Smooth muscle cell (in vitro differentiated cells): ENCODE data around the gene FMNL3. TPM values are rescaled to one million over a fixed set of nuclear protein-coding genes. Genes with fewer than 3 reads are reported as not detected.

Source experiments
- DNase-seq: peaks from one replicate; lab custom pipeline; 2025; ENCODE audit not compliant: unreplicated experiment; lab: John Stamatoyannopoulos, UW
- H2AFZ ChIP-seq: fragments of 200-600 bp; sonication (generic); 2 replicates; pipeline ENCODE4 v1.6.0; 2016; ENCODE audit warnings: antibody characterized with exemption, low read depth, mild to moderate bottlenecking
- H3F3A ChIP-seq: fragments of 200-600 bp; sonication (generic); 2 replicates; pipeline ENCODE4 v1.6.0; 2017; ENCODE audit warnings: antibody characterized with exemption, low read depth
- H3K27ac ChIP-seq: fragments of 200-600 bp; sonication (generic); 2 replicates; pipeline ENCODE4 v1.5.1; 2016; ENCODE audit warnings: low read depth, mild to moderate bottlenecking
- H3K27me3 ChIP-seq: fragments of 200-600 bp; sonication (generic); 2 replicates; pipeline ENCODE4 v1.6.1; 2016; ENCODE audit warnings: low read depth, mild to moderate bottlenecking
- H3K36me3 ChIP-seq: fragments of 200-600 bp; sonication (generic); 2 replicates; pipeline ENCODE4 v1.5.1; 2016; ENCODE audit warnings: low read depth
- H3K4me1 ChIP-seq: fragments of 200-600 bp; sonication (generic); 2 replicates; pipeline ENCODE4 v1.5.1; 2016; ENCODE audit warnings: low read depth
- H3K4me2 ChIP-seq: fragments of 200-600 bp; sonication (generic); 2 replicates; pipeline ENCODE4 v1.6.0; 2016; ENCODE audit warnings: mild to moderate bottlenecking
- H3K4me3 ChIP-seq: fragments of 200-600 bp; sonication (generic); 2 replicates; pipeline ENCODE4 v1.5.1; 2016; ENCODE audit warnings: mild to moderate bottlenecking
- H3K79me2 ChIP-seq: fragments of 200-600 bp; sonication (generic); 2 replicates; pipeline ENCODE4 v1.6.0; 2016; ENCODE audit warnings: low read depth, mild to moderate bottlenecking
- H3K9ac ChIP-seq: fragments of 200-600 bp; sonication (generic); 2 replicates; pipeline ENCODE4 v1.6.0; 2016; ENCODE audit warnings: low read depth
- H3K9me3 ChIP-seq: fragments of 200-600 bp; sonication (generic); replicated peaks from 2 replicates; pipeline ENCODE4 v1.5.1; 2016; ENCODE audit warnings: low read depth
- H4K20me1 ChIP-seq: fragments of 200-600 bp; sonication (generic); 2 replicates; pipeline ENCODE4 v1.6.0; 2016; ENCODE audit warnings: low read depth
- CTCF ChIP-seq: fragments of 200-600 bp; sonication (generic); IDR thresholded peaks from 2 replicates; pipeline ENCODE4 v1.5.1; 2017; ENCODE audit warnings: borderline replicate concordance, mild to moderate bottlenecking, antibody characterized with exemption; ENCODE audit not compliant: insufficient read depth, poor library complexity, severe bottlenecking
- WGBS: methylation state at CpG from one replicate; pipeline ENCODE4 v1.1.7; 2016; ENCODE audit warnings: low lambda C conversion rate; 5-methylcytosine and 5-hydroxymethylcytosine counted together
- polyA plus RNA-seq: library from polyadenylated mRNA; unstranded; fragments of >200 nt; fragmentation: Nextera tagmentation; extraction: Ambion mirVana; gene quantifications from 2 replicates; pipeline ENCODE4 v1.2.1, GENCODE V29; 2016
- total RNA-seq: library from RNA; depleted of rRNA; stranded (reverse); fragments of >200 nt; gene quantifications from 2 replicates; pipeline ENCODE4 v1.2.3, GENCODE V29; 2014

The FMNL3 gene
- total and polyA plus RNA-seq, 2 experiments from 2014 or later: 18.3 to 21.7 TPM

DNA sequence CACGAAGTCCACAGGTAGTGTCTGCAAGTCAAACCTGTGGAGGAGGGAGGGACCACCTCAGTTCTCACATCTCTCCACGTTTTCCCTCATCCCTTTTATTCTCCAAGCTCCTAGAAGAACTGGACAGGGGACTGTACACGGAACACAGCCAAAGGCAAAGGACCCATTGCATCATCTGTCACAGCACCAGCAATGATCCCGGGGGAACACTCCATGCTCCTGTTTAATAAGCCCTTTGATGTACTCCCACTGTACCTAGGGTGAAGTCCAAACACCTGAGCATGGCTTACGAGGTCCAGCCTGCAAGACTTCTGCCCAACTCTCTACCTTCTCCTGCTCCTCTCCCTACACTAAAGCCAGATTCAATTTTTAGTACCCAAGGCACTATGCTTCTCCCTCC lies 57.3 kb downstream of the FMNL3 start:
- Histone ChIP-seq H4K20me1 (no peaks in the 10 kb centered on the region), H3K9ac (no peak overlapping the region), H3K27ac (no peak overlapping the region), H3K4me3 (no peak overlapping the region), H2AFZ (no peak overlapping the region), H3K4me1 (no peaks in the 10 kb centered on the region), H3K9me3 (no peaks in the 10 kb centered on the region), H3K79me2 (no peaks in the 10 kb centered on the region), H3K27me3 (no peaks in the 10 kb centered on the region), H3K36me3 (no peaks in the 10 kb centered on the region), H3F3A (no peaks in the 10 kb centered on the region), H3K4me2 (no peak overlapping the region)
- DNase-seq: no peak
- no peak for TF ChIP-seq CTCF
- 88% methylated on average over 5 of the region's 5 CpGs for WGBS

DNA sequence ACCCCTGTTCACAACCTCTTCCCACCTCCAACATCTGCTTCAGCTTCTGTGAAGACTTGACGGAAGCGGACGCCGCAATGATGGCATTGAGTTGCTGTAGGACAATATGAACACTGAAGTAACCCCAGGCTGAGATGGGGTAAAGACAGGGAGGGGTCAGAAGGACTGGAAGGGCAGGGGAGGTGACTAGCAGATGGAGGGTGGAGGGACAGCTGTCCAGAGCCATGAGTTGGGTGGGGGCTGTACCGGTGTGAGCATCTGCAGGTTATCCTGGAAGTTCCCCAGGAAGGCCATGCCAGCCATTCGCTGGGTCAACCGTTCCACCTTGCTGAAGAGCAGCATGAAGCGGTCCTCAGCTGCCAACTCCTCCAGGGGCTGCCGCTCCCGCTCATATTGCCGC lies 57.8 kb downstream of the FMNL3 start:
- Histone ChIP-seq H3F3A (no peaks in the 10 kb centered on the region), H3K36me3 (no peaks in the 10 kb centered on the region), H3K4me2 (no peak overlapping the region), H3K4me3 (no peak overlapping the region), H3K27ac (no peak overlapping the region), H2AFZ (no peak overlapping the region), H3K4me1 (no peaks in the 10 kb centered on the region), H3K79me2 (no peaks in the 10 kb centered on the region), H3K9ac (no peak overlapping the region), H3K9me3 (no peaks in the 10 kb centered on the region), H3K27me3 (no peaks in the 10 kb centered on the region), H4K20me1 (no peaks in the 10 kb centered on the region)
- TF ChIP-seq CTCF: no peak
- DNase-seq: no peak
- WGBS: 97% methylated on average over 5 of the region's 11 CpGs

DNA sequence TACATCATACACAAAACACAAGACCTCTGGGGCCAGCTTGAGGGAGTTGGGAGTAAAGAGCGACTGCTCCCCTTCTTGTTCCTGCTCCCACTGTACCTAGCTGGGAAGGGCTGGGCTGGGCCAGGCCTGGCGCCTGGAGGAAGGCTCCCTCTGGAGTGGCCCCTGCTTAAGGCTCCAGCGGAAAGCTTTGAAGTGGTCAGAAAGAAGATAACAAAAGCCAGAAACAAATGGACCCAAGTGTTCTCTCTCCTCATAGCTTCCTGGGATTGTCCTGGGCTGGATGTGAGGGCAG lies 58.5 kb downstream of the FMNL3 start:
- Histone ChIP-seq H3K4me2 (no peak overlapping the region), H3K36me3 (no peaks in the 10 kb centered on the region), H3K27me3 (no peaks in the 10 kb centered on the region), H2AFZ (no peak overlapping the region), H3K27ac (no peak overlapping the region), H3K9ac (no peak overlapping the region), H3K4me3 (no peak overlapping the region), H4K20me1 (no peaks in the 10 kb centered on the region), H3K9me3 (no peaks in the 10 kb centered on the region), H3F3A (no peaks in the 10 kb centered on the region), H3K4me1 (no peaks in the 10 kb centered on the region), H3K79me2 (no peaks in the 10 kb centered on the region)
- no peak for TF ChIP-seq CTCF
- no peak for DNase-seq
- WGBS: 90% methylated on average over 3 of the region's 3 CpGs

GRCh38 chr12:49647827-49648711 lies 59.1 kb downstream of the FMNL3 start:
- no peaks in the 10 kb centered on the region for H3K79me2 ChIP-seq
- DNase-seq: no peak
- WGBS: 95% methylated on average over 15 of the region's 15 CpGs
- no peaks in the 10 kb centered on the region for H3K9me3 ChIP-seq
- H3K9ac ChIP-seq: no peak overlapping the region
- no peaks in the 10 kb centered on the region for H3K27me3 ChIP-seq
- H4K20me1 ChIP-seq: no peaks in the 10 kb centered on the region
- TF ChIP-seq CTCF: no peak
- no peaks in the 10 kb centered on the region for H3K36me3 ChIP-seq
- H3K4me1 ChIP-seq: no peaks in the 10 kb centered on the region
- no peaks in the 10 kb centered on the region for H3F3A ChIP-seq
- H3K4me2 ChIP-seq: no peak overlapping the region
- no peak overlapping the region for H3K27ac ChIP-seq
- no peak overlapping the region for H2AFZ ChIP-seq
- no peak overlapping the region for H3K4me3 ChIP-seq
